CD4-positive, alpha-beta T cell (primary cell): Measurements from ENCODE around the gene PRKG1. TPM values are rescaled to one million over a fixed set of nuclear protein-coding genes. Genes with fewer than 3 reads are reported as not detected.

ENCODE experiments used
- ATAC-seq: fragments of 200-7000 bp; cut with Tn5 transposase; one replicate; pipeline ENCODE4 v1.10.0; 2022; ENCODE audit warnings: mild to moderate bottlenecking; ENCODE audit not compliant: poor library complexity
- CTCF ChIA-PET: fragments of 350-600 bp; sonication (Branson Sonifier 250); formaldehyde crosslinking; loops from one replicate; lab custom pipeline; 2021; ENCODE audit warnings: antibody characterized with exemption, inconsistent platforms; lab: Charles Lee
- POLR2A ChIA-PET: fragments of 350-600 bp; sonication (Branson Sonifier 250); formaldehyde crosslinking; loops from one replicate; lab custom pipeline; 2021; ENCODE audit warnings: antibody characterized with exemption, inconsistent platforms; lab: Charles Lee
- DNase-seq, 14 experiments: peaks; one replicate each; pipeline ENCODE4 v3.0.0-alpha.2; 2013 to 2020; ENCODE audit warnings: mixed read lengths in 2 of 14
- H3K27ac ChIP-seq, 2 donors: one replicate each; pipeline versions ENCODE4 v1.5.1 to v1.7.0; 2013; ENCODE audit warnings: low read length in 2 of 2, low read depth in 1 of 2, mild to moderate bottlenecking in 1 of 2
- H3K27me3 ChIP-seq, 2 experiments: 1 replicate in 1 of 2; 2 replicates in 1 of 2; pipeline versions ENCODE4 v1.6.1 to v1.7.0; 2013; ENCODE audit warnings: low read length in 2 of 2, control low read depth in 1 of 2, mild to moderate bottlenecking in 1 of 2, moderate library complexity in 1 of 2; ENCODE audit not compliant: insufficient read depth in 2 of 2, control insufficient read depth in 1 of 2
- H3K36me3 ChIP-seq: one replicate; pipeline ENCODE4 v1.6.1; 2013; ENCODE audit warnings: low read length, control low read depth; ENCODE audit not compliant: insufficient read depth
- H3K4me1 ChIP-seq: one replicate; pipeline ENCODE4 v1.6.1; 2013; ENCODE audit warnings: low read length, control low read depth; ENCODE audit not compliant: insufficient read depth
- H3K4me3 ChIP-seq: one replicate; pipeline ENCODE4 v1.5.1; 2013; ENCODE audit warnings: mild to moderate bottlenecking, low read length, moderate library complexity
- H3K9me3 ChIP-seq, 2 experiments: 1 replicate in 1 of 2; 2 replicates in 1 of 2; pipeline versions ENCODE4 v1.6.1 to v1.7.0; 2013; ENCODE audit warnings: low read length in 2 of 2, mild to moderate bottlenecking in 2 of 2, control low read depth in 1 of 2, moderate library complexity in 1 of 2; ENCODE audit not compliant: control insufficient read depth in 1 of 2, insufficient read depth in 1 of 2
- H3K27ac Mint-ChIP-seq: one replicate; pipeline ENCODE4 v1.8.0; 2020; ENCODE audit warnings: mixed read lengths
- H3K27me3 Mint-ChIP-seq: one replicate; pipeline ENCODE4 v1.8.0; 2021; ENCODE audit warnings: mixed read lengths
- H3K36me3 Mint-ChIP-seq: one replicate; pipeline ENCODE4 v1.8.0; 2021; ENCODE audit warnings: low read depth, mixed read lengths
- H3K4me1 Mint-ChIP-seq: one replicate; pipeline ENCODE4 v1.8.0; 2021; ENCODE audit warnings: low read depth, mixed read lengths
- H3K4me3 Mint-ChIP-seq: one replicate; pipeline ENCODE4 v1.8.0; 2020; ENCODE audit warnings: mild to moderate bottlenecking, mixed read lengths
- H3K9me3 Mint-ChIP-seq: one replicate; pipeline ENCODE4 v1.8.0; 2020; ENCODE audit warnings: mixed read lengths
- CTCF ChIP-seq: fragments of 200-600 bp; IDR thresholded peaks from one replicate; pipeline ENCODE4 v1.8.0; 2022; ENCODE audit warnings: antibody characterized with exemption, mild to moderate bottlenecking
- intact Hi-C, 2 experiments: fragments of 100-400 bp; cut with DNase I in 1 of 2; cut with micrococcal nuclease in 1 of 2; formaldehyde crosslinking; loops; one replicate each; pipeline versions ENCODE4 v1.15.1 to v1.9.0; 2023 to 2025; cut with DNase I, micrococcal nuclease
- total RNA-seq, 174 experiments: library from RNA in 2 of 174; stranded (reverse) in 2 of 174; gene quantifications; one replicate each; pipeline ENCODE4 v1.2.3 and lab custom pipeline; 2021 to 2026

Gene PRKG1
- total RNA-seq, 2 experiments from 2014 or later, result 0.31 TPM; not detected in 1

GRCh38 chr10:51214207-51215196, 140.2 kb downstream of the PRKG1 start:
- DNase-seq, result no peak

GRCh38 chr10:51215951-51216834, 141.9 kb downstream of the PRKG1 start:
- Histone ChIP-seq H3K27me3 (no peaks in the 10 kb centered on the region), H3K4me1 (no peaks in the 10 kb centered on the region), H3K36me3 (no peaks in the 10 kb centered on the region), H3K9me3 (no peaks in the 10 kb centered on the region), H3K27ac (no peak overlapping the region), H3K4me3 (no peak overlapping the region)
- H3K9me3 Mint-ChIP-seq, result no peaks in the 10 kb centered on the region
- ATAC-seq, result no peak
- no peaks in the 10 kb centered on the region for H3K27me3 Mint-ChIP-seq
- ChIA-PET CTCF (no interaction called here), POLR2A (no interaction called here)
- no peak for DNase-seq
- intact Hi-C loops, result no loop called here
- H3K4me1 Mint-ChIP-seq, result no peaks in the 10 kb centered on the region
- TF ChIP-seq CTCF, result no peak
- H3K4me3 Mint-ChIP-seq, result no peak overlapping the region
- H3K27ac Mint-ChIP-seq, result no peak overlapping the region
- no peaks in the 10 kb centered on the region for H3K36me3 Mint-ChIP-seq

More at GRCh38 chr10:51214207-51215196, 140.2 kb downstream of the PRKG1 start:
- no peaks in the 10 kb centered on the region for H3K9me3 ChIP-seq
- H3K36me3 ChIP-seq, result no peaks in the 10 kb centered on the region
- no peak overlapping the region for H3K4me3 ChIP-seq
- POLR2A ChIA-PET, result no interaction called here
- H3K27me3 Mint-ChIP-seq, result no peaks in the 10 kb centered on the region
- no peak overlapping the region for H3K27ac ChIP-seq
- no peak for TF ChIP-seq CTCF
- no peak overlapping the region for H3K4me3 Mint-ChIP-seq
- no peak overlapping the region for H3K27ac Mint-ChIP-seq
- no peaks in the 10 kb centered on the region for H3K36me3 Mint-ChIP-seq
- no peaks in the 10 kb centered on the region for H3K4me1 ChIP-seq
- no peaks in the 10 kb centered on the region for H3K27me3 ChIP-seq
- CTCF ChIA-PET, result no interaction called here
- no peaks in the 10 kb centered on the region for H3K4me1 Mint-ChIP-seq
- no peak for ATAC-seq
- H3K9me3 Mint-ChIP-seq, result no peaks in the 10 kb centered on the region
- intact Hi-C loops, result no loop called here

GRCh38 chr10:51217505-51217904, 143.2 kb downstream of the PRKG1 start:
- H3K9me3 Mint-ChIP-seq, result no peaks in the 10 kb centered on the region
- ChIA-PET CTCF (no interaction called here), POLR2A (no interaction called here)
- H3K9me3 ChIP-seq, result no peaks in the 10 kb centered on the region
- no peaks in the 10 kb centered on the region for H3K27me3 Mint-ChIP-seq
- H3K4me1 Mint-ChIP-seq, result no peaks in the 10 kb centered on the region
- ATAC-seq, result no peak
- no peak overlapping the region for H3K4me3 ChIP-seq
- no peak overlapping the region for H3K4me3 Mint-ChIP-seq
- H3K27ac ChIP-seq, result no peak overlapping the region
- DNase-seq, result no peak
- H3K4me1 ChIP-seq, result no peaks in the 10 kb centered on the region
- intact Hi-C loops, result no loop called here
- H3K36me3 ChIP-seq, result no peaks in the 10 kb centered on the region
- H3K36me3 Mint-ChIP-seq, result no peaks in the 10 kb centered on the region
- no peak for TF ChIP-seq CTCF
- H3K27me3 ChIP-seq, result no peaks in the 10 kb centered on the region
- no peak overlapping the region for H3K27ac Mint-ChIP-seq
